Kidney (tissue), 14 donors: ENCODE data around the gene DYNC1I1. TPM values are rescaled to one million over a fixed set of nuclear protein-coding genes. Genes with fewer than 3 reads are reported as not detected.

Source experiments
- DNase-seq, 5 donors: peaks; one replicate each; pipeline ENCODE4 v3.0.0-alpha.2; 2013 to 2020
- FAIRE-seq: peaks from 2 replicates; lab custom pipeline; 2012; peaks lifted over from hg19 to GRCh38; lab: Jason Lieb, UNC
- H3K27ac ChIP-seq, 2 donors: one replicate each; pipeline ENCODE4 v1.7.0; 2013; ENCODE audit warnings: low read depth in 2 of 2, low read length in 2 of 2, inconsistent platforms in 1 of 2
- H3K27me3 ChIP-seq: one replicate; pipeline ENCODE4 v1.7.1; 2013; ENCODE audit warnings: low read length, inconsistent platforms; ENCODE audit not compliant: control insufficient read depth, insufficient read depth
- H3K36me3 ChIP-seq, 3 donors: one replicate each; pipeline versions ENCODE4 v1.7.0 to v1.7.1; 2013; ENCODE audit warnings: low read length in 3 of 3, control low read depth in 1 of 3, inconsistent platforms in 1 of 3; ENCODE audit not compliant: insufficient read depth in 3 of 3, control insufficient read depth in 2 of 3
- H3K4me1 ChIP-seq, 3 donors: one replicate each; pipeline versions ENCODE4 v1.7.0 to v1.7.1; 2013; ENCODE audit warnings: low read length in 3 of 3, inconsistent platforms in 1 of 3, low read depth in 1 of 3; ENCODE audit not compliant: control insufficient read depth in 2 of 3, insufficient read depth in 2 of 3
- H3K4me3 ChIP-seq, 3 donors: one replicate each; pipeline versions ENCODE4 v1.7.0 to v1.8.1; 2013; ENCODE audit warnings: low read length in 3 of 3, control low read depth in 1 of 3, inconsistent platforms in 1 of 3
- H3K9ac ChIP-seq, 3 donors: one replicate each; pipeline versions ENCODE4 v1.7.0 to v1.7.1; 2013; ENCODE audit warnings: low read length in 3 of 3, control low read depth in 1 of 3, inconsistent platforms in 1 of 3
- H3K9me3 ChIP-seq, 3 donors: one replicate each; pipeline versions ENCODE4 v1.7.0 to v1.7.1; 2013; ENCODE audit warnings: low read length in 3 of 3, control low read depth in 1 of 3, inconsistent platforms in 1 of 3; ENCODE audit not compliant: control insufficient read depth in 2 of 3, insufficient read depth in 1 of 3
- CTCF ChIP-seq: IDR thresholded peaks from 3 replicates; pipeline ENCODE4 v1.5.1; 2012; ENCODE audit warnings: mild to moderate bottlenecking, moderate library complexity, borderline replicate concordance; ENCODE audit not compliant: insufficient read depth; ENCODE audit errors: extremely low read depth
- intact Hi-C: fragments of 100-400 bp; cut with DNase I; formaldehyde crosslinking; loops from one replicate; pipeline ENCODE4 v1.11.1; 2022
- polyA plus RNA-seq: library from polyadenylated mRNA; stranded (reverse); fragments of 350-450 nt; fragmentation: Illumina TruSeq; extraction: RNeasy Lipid Tissue Mini Kit (QIAGEN cat#74804); gene quantifications from one replicate; pipeline ENCODE4 v1.2.3, GENCODE V29; 2014; ENCODE audit warnings: low read depth, low replicate concordance; ENCODE audit not compliant: insufficient read depth
- total RNA-seq: library from RNA; stranded (reverse); fragmentation: NEBNext Ultra II Directional; extraction: Animal tissue kit (Norgen Biotek cat#: 25700); gene quantifications from one replicate; pipeline ENCODE4 v1.2.1, GENCODE V29; 2021
- donor health status: control.
- donor health status: control.
- donor health status: control.
- donor health status: control.
- donor health status: control.
- donor health status: DM: yes; HTN: yes; CAD: no.
- donor health status: Normal renal cell carcinoma (clear cell type).

DYNC1I1 gene
- total and polyA plus RNA-seq, 2 donors from 2014 or later: 2.3 to 2.6 TPM

GRCh38 chr7:96009148-96009547 is 236.8 kb downstream of the DYNC1I1 start:
- no peak for TF ChIP-seq CTCF
- Histone ChIP-seq H3K9ac (no peak overlapping the region), H3K4me3 (no peak overlapping the region), H3K4me1 (no peaks in the 10 kb centered on the region), H3K27ac (no peak overlapping the region), H3K36me3 (no peaks in the 10 kb centered on the region), H3K27me3 (no peaks in the 10 kb centered on the region), H3K9me3 (no peaks in the 10 kb centered on the region)
- FAIRE-seq (no peak), DNase-seq (no peak)
- intact Hi-C loops: no loop called here

- FAIRE-seq (no peak), DNase-seq (no peak)
- TF ChIP-seq CTCF: no peak
- Histone ChIP-seq H3K27me3 (no peaks in the 10 kb centered on the region), H3K4me3 (no peak overlapping the region), H3K9ac (no peak overlapping the region), H3K36me3 (no peaks in the 10 kb centered on the region), H3K4me1 (no peaks in the 10 kb centered on the region), H3K9me3 (no peaks in the 10 kb centered on the region), H3K27ac (no peak overlapping the region)
- intact Hi-C loops: no loop called here
Measured at GRCh38 chr7:96013836-96014235, 241.5 kb downstream of the DYNC1I1 start.

GRCh38 chr7:96014617-96015016 is 242.3 kb downstream of the DYNC1I1 start:
- H3K9ac ChIP-seq: no peak overlapping the region
- no peak overlapping the region for H3K27ac ChIP-seq
- no peaks in the 10 kb centered on the region for H3K4me1 ChIP-seq
- H3K27me3 ChIP-seq: no peaks in the 10 kb centered on the region
- intact Hi-C loops: no loop called here
- FAIRE-seq (no peak), DNase-seq (no peak)
- TF ChIP-seq CTCF: no peak
- H3K36me3 ChIP-seq: no peaks in the 10 kb centered on the region
- H3K9me3 ChIP-seq: no peaks in the 10 kb centered on the region
- no peak overlapping the region for H3K4me3 ChIP-seq

GRCh38 chr7:96016056-96016586 is 243.8 kb downstream of the DYNC1I1 start:
- Histone ChIP-seq H3K27me3 (no peaks in the 10 kb centered on the region), H3K36me3 (no peaks in the 10 kb centered on the region), H3K9me3 (no peaks in the 10 kb centered on the region), H3K9ac (no peak overlapping the region), H3K4me1 (no peaks in the 10 kb centered on the region), H3K4me3 (no peak overlapping the region), H3K27ac (no peak overlapping the region)
- TF ChIP-seq CTCF: no peak
- FAIRE-seq: no peak
- no peak for DNase-seq
- intact Hi-C loops: no loop called here
